Measurements from ENCODE around the gene ZNF524.
"Not testable (repeated sequence)": the region's sequence is repeated elsewhere in the genome, so short reads cannot be mapped to it uniquely, and the experiment has no call there.

Gene ZNF524

DNA sequence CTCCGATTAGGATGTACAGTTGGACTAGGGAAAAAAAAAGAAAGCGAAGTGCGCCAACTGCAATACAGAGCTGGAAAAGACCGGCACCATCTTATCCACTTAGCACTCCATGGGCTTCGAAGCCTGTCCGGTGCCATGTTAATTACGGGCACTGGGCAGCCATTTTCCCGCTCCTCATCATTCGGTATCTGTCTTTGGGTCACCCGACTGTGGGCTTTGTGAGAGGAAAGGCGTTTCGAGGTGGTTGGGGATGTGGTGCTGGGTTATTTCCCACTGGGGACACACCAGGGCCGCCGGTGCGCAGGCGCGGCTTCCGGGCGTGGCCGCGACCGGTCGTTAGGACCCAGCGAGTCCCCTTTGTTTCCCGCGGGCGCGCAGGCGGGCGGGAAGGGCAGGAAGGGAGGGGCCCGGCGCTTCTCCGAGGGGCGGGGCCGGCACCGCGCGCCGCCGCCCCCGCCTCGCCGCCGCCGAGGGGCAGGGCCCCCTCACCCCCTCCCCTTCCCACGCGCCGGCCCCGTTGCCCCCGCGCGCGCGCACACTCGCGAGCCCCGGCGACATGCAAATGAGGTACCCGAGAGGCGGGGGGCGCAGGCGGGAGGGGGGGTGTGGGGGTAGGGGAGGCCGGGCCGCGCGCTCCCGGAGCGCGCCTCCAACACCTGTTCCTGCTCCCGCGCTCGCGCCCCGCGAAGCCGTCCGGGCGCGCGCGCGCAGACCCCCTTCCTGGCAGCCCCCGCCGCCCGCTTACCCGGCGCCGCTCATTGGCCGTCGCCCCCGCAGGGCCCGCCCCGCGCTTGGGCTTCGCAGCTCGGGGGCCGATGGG is at the start of gene ZNF524:
ZNF524 (plus strand) TSS at position 447 of the 820 bp plus-strand sequence. CDS start 1,825 bp downstream, outside the sequence.
- DNase-seq = peak; percentile 85

DNA sequence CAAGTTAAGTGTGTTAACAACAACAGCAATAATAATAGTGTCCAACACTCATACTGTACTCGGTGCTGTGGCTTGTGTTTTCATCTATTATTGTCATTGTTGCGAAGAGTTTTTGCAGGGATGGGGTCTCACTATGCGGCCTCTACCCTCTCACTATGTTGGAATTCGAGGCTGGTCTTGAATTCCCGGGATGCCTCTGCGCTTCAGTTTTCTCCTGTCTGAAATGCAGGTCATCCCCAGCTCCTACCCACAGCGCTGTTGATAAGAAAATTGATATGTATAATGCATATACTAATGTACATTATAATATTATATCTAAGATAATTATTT is 49.8 kb upstream of the ZNF524 start:
- no peak for DNase-seq

GRCh38 chr19:55552206-55552605 is 47.9 kb upstream of the ZNF524 start:
- DNase-seq = no peak

- no peak for DNase-seq
These were observed 47.5 kb upstream of the ZNF524 start for GRCh38 chr19:55552620-55553019.

DNA sequence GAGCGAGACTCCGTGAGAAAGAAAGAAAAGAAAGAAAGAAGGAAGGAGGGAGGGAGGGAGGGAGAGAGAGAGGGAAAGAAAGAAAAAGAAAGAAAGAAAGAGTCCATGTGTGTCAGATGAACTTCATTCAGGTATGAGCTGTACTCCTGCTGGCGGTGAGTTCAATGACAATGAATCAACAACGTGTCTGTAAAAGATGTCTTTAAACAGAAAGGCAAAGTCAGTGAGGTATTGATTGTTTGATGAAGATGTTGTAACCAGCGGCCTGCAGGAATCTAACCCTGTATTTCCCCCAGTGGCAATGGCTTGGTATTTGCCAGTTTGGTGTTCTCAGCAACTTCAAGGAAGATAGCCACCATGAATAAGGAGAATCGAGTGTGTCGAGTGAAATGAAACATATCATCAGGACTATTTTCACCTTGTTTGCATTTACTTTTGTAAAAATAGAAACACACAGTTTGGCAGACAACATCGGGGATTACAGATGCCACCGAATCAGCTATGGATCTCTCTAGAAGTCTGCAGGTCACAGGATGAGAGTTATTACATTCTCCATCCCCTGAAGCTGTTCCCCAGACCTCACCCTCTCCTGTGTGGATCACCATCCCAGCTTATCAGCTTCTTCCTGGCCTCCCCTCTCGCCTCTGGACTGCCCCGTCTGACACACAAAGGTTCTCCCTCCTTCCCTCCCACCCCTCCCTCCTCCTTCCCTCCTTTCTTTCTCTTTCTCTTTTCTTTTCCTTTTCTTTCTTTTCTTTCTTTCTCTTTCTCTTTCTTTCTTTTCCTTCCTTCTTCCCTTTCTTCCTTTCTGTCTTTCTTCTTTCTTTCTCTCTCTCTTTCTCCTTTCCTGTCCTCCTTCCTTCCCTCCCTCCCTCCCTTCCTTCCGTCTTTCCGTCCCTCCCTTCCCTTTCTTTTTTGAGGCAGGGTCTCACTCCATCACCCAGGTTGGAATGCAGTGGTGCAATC is 46.6 kb upstream of the ZNF524 start:
- no peak for DNase-seq

DNA sequence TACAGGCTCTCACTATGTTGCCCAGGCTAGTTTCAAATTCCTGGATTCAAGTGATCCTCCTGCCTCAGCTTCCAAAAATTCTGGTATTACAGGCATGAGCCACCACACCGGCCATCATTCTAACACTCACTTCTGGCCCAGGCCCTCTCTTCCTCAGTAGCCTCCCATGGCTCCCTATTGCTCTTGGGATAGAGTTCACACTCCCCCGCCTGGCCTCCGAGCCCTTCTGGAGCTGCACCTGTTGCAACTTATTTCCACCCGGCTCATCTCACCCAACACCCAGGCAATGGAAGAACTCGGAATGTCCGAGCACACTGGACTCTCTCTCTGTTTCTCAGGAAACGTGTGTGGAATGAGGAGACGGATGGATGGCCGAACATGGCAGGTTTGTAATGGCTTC is 45.8 kb upstream of the ZNF524 start:
- DNase-seq = no peak

DNA sequence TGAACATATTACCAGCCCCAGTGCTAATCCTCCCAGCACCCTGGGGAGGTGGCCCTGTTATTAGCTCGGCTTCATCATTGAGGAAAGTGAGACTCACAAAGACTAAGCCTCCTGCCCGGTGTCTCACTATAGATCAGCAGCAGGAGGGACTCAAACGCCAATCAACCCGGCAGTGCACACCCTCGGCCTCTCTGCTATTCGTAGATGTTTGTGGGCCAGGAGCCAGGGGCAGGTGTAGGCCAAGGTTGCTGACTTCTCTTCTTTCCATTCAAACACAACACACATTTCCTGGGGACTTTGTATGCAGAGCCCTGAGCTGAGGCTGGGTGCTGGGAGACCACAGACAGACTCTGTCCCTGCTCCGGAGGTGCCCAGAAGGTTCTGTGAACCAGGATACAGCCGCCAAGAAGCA is 45.3 kb upstream of the ZNF524 start:
- DNase-seq = no peak

DNA sequence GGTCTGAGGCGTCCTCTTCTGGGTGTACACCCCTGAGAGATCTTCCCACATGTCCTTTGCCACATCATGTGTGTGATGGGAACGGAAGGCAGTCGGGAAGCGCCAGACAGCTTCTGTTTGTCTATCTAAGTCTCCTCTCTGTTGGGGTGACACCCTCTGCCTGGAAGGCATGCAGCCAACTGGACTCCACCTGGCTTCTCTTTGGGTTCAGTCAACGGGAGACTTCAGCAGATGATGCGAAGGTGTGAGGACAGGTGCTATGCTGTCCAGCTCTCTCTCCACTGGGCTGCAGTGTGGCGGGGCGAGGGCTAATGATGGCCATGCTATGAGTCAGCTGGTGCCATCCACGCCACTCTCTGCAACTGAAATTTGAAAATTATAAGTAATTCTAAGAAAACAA is 40.4 kb upstream of the ZNF524 start:
- DNase-seq = no peak

- no peak for DNase-seq
These were observed 36.8 kb upstream of the ZNF524 start for GRCh38 chr19:55563261-55563690.

DNA sequence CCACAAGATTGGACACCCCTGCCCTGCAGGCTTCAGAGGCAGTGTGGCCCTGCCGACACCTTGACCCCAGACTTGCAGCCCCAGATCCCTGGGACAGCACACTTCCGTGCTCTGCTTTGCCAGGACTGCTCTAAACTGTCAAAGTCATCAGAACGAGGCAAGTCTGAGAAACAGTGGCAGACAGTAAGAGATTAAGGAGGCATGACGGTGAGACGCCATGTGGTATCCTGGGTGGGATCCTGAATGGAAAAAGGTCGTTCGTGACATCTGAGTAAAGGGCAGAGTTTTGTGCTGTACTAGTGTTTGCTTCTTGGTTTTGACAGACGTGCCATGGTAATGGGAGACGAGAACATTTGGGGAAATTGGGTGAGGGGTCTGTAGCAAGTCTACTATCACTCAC is 33.3 kb upstream of the ZNF524 start:
- no peak for DNase-seq

GRCh38 chr19:55567708-55568328 is 32.3 kb upstream of the ZNF524 start:
- no peak for DNase-seq

DNA sequence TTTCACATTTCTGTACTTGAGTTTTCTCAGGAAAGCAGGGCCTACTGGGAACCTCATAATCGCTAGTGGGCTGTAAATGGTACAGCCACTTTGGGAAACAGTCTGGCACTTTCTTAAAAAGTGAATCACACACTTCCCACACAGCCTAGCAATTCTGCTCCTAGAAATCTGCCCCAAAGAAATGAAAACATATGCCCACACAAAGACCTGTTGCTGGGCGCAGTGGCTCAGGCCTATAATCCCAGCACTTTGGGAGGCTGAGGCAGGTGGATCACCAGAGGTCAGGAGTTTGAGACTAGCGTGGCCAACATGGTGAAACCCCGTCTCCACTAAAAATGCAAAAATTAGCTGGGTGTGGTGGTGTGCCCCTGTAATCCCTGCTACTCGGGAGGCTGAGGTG is 30.6 kb upstream of the ZNF524 start:
- not testable (repeated sequence) for DNase-seq

GRCh38 chr19:55573929-55574328 is 26.2 kb upstream of the ZNF524 start:
- DNase-seq = not testable (repeated sequence)

DNA sequence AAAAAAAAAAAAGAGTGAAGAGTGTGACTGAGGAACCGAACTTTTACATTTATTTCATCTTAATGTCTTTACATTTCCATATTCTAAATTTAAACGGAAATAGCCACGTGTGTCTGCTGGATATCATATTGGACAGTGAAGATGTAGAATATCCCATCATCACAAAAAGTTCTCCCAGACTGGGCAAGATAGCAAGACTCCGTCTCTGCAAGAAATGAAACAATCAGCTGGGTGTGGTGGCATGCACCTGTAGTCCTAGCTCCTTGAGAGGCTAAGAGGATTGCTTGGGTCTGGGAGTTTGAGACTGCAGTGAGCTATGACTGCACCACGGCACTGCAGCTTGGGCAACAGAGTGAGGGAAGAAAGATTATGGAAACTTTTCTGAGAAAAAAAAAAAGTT is 23.3 kb upstream of the ZNF524 start:
- no peak for DNase-seq

DNA sequence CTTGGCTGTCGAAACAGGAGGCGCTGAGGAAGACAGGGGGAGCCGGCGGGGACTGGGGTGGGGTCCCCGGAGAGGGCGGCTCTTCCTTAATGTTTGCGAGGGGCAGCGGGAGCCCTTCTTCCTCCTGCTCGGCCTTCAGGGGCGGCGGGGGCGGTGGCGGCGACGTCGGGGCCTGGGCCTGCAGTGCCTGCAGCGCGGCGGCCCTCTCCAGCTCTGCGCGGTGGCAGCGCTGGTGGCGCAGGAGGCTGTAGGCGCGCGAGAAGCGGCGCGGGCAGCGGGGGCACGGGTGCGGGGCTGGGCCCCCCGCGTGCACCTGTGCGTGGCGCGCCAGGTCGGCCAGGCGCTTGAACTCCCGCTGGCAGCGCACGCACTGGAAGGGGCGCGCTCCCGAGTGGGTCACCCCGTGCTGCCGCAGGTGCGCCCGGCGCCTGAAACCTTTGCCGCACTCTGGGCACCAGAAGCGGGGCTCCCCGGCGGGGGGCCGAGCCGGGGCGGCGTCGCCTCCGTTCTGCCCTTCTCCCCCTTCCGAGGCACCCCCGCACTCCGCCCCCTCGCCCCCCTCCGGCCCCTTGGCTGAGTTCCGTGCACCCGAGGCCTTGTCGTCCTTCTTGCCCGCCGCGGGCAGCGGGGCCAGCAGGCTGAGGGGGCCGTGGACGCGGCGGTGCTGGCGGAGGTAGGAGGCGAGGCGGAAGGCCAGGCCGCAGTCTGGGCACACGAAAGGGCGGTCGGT is 21.9 kb upstream of the ZNF524 start:
- no peak for DNase-seq

DNA sequence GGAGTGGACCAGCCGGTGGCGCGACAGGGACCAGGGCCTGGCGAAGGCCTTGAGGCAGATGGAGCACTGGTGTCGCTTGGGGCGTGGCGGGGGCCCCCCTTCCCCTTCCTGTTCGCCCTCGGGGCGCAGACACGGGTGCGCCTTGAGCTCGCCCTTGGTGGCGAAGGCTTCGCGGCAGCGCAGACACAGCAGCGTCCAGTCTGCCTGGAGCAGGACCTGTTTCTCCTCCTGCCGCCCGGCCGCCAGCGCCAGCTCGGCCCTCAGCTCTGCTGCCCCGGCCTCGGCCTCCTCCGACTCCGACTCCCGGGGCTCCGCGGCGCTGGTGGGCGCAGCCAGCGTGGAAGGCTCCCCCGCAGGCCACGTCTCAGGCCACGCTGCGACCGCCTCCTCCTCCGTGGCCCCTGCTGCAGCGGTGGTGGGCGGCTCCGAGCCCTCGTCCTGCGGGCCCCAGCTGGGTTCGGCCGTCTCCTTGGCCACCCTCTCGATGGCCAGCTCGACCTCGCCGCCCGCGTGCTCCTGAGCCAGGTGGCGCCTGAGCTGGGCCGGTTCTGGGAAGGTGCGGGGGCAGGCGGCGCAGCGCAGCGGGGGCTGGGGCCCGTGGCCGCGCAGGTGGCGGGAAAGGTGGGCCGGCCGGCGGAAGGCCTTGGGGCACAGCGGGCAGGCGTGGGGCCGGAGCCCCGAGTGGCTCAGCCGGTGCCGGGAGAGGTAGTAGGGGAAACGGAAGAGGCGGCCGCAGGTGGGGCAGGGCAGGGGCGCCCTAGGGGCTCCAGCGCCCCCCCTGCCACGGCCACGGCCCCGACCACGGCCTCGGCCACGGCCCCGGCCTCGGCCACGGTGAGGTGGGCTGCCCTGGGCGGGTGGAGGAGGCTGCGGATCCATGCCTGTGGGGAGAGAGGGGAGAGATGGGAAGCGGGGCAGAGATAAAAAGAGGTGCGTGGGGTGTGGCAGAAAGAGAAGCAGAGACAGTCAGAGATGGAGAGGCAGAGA is 21.0 kb upstream of the ZNF524 start:
- no peak for DNase-seq

- DNase-seq = no peak
These were observed 20.1 kb upstream of the ZNF524 start for GRCh38 chr19:55579766-55580621.

DNA sequence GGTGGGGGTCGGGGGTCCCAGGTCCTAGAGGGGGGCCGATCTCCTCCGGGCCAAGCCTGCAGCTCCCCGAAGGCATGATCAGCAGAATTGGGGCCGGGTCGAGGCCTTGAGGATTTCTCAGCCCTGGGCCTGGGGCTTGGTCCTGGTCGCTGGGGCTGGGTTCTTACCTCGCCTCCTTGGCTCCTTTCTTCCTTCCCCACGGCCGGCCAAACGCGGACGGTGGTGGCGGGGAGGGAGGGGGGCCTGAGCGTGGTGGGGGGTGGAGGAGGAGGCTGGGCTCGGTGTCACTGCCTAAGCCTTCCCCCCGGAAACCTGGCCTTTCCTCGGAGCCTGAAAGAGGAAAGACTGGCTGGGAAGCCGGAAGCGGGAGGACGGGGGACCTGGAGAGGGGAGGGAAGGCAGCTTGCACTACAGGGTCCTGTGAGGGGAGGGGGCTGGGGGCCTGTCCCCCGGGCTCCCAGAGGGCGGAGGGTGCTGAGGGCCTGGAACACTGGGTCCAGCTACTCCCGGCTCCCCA is 19.4 kb upstream of the ZNF524 start, which contains the start of gene ZNF579:
ZNF579 (minus strand) TSS at position 221 of the 517 bp plus-strand sequence. CDS start 1,209 bp downstream, outside the sequence.
- DNase-seq = peak; percentile 74

- no peak for DNase-seq
These were observed 18.8 kb upstream of the ZNF524 start for GRCh38 chr19:55581145-55581822.
